ENCODE data around the gene HOXC4. TPM values are rescaled to one million over a fixed set of nuclear protein-coding genes. Genes with fewer than 3 reads are reported as not detected.

Gene HOXC4
- polyA plus RNA-seq, 1 experiment: not detected

DNA sequence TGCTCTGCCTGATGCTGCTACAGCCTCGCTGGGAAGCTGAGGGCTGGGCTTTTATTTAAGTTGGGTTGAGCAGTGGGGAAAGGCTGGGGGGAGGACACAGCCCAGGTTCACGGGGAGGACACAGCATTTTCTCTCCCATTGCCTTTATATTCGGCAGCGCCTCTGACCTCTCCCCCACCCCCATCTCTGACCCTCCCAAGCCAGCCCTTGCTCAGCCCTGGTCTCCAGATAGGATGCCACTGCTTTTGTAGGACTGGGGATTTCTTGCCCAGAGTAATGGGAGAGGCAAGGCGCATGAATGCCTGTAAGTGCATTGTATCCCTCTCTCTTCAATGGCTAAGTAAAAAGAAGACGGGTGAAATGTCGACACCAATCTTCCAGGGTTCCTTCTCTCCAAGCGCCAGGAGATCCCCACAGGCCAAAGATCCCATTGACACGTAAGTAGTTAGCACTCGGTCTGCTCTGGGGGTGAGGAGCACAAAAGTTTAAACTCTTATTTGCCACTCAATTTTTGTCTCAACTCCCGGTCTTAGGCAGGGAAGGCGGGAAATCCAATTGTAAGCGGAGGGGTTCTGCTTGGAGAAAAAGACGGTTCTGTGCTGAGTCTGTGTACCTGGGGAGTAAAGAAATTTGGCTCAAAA is 4.6 kb downstream of the HOXC4 start:
- Histone ChIP-seq H3K9me3 (ENCODE audit: control insufficient read depth, insufficient read depth, low read length) (no peaks in the 10 kb centered on the region), H3K27me3 (ENCODE audit: control insufficient read depth, insufficient read depth, low read length) (peaks cover 61% of the 10 kb centered on the region), H3K27ac (ENCODE audit: low read depth, low read length) (no peak overlapping the region), H3K4me3 (ENCODE audit: low read depth, low read length) (no peak overlapping the region)
- TF ChIP-seq, protein P1, sequence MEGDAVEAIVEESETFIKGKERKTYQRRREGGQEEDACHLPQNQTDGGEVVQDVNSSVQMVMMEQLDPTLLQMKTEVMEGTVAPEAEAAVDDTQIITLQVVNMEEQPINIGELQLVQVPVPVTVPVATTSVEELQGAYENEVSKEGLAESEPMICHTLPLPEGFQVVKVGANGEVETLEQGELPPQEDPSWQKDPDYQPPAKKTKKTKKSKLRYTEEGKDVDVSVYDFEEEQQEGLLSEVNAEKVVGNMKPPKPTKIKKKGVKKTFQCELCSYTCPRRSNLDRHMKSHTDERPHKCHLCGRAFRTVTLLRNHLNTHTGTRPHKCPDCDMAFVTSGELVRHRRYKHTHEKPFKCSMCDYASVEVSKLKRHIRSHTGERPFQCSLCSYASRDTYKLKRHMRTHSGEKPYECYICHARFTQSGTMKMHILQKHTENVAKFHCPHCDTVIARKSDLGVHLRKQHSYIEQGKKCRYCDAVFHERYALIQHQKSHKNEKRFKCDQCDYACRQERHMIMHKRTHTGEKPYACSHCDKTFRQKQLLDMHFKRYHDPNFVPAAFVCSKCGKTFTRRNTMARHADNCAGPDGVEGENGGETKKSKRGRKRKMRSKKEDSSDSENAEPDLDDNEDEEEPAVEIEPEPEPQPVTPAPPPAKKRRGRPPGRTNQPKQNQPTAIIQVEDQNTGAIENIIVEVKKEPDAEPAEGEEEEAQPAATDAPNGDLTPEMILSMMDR (IDR thresholded peaks at IDR 0.05; ENCODE audit: low read depth, low read length): no peak
- POLR2A ChIA-PET: no interaction called here
- DNase-seq (ENCODE audit: low read depth, low spot score): no peak
- CTCF ChIA-PET: interaction anchor here (0.5 kb wide), 1 partner anchor 26 kb away, joined by 3 read pairs; no protein-coding TSS in a partner anchor

DNA sequence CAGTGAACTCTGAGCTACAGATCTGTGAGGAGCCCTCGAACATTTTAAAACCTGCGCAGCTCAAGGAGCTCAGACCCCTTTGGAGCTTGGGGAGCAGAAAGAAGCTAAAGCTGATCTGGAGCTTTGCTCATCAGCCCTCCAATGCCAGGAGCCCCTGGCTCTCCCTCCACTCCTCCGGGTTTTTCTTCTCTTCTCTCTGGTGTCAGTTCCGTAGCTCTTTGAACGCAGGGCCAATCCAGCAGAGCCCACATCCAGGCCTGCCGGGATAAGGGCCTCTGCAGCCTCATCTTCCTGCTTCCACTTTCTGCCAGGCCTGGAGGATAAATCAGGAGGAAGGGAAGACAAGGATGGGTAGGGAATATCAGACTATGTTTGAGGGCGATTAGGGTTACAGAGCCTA is 6.0 kb downstream of the HOXC4 start:
- TF ChIP-seq, protein P1 (IDR thresholded peaks at IDR 0.05; ENCODE audit: low read depth, low read length): no peak
- DNase-seq (ENCODE audit: low read depth, low spot score): no peak
- no peak overlapping the region for H3K27ac ChIP-seq (ENCODE audit: low read depth, low read length)
- no peak overlapping the region for H3K4me3 ChIP-seq (ENCODE audit: low read depth, low read length)
- CTCF ChIA-PET: no interaction called here
- H3K9me3 ChIP-seq (ENCODE audit: control insufficient read depth, insufficient read depth, low read length): no peaks in the 10 kb centered on the region
- peaks cover 48% of the 10 kb centered on the region for H3K27me3 ChIP-seq (ENCODE audit: control insufficient read depth, insufficient read depth, low read length)
- POLR2A ChIA-PET: no interaction called here

DNA sequence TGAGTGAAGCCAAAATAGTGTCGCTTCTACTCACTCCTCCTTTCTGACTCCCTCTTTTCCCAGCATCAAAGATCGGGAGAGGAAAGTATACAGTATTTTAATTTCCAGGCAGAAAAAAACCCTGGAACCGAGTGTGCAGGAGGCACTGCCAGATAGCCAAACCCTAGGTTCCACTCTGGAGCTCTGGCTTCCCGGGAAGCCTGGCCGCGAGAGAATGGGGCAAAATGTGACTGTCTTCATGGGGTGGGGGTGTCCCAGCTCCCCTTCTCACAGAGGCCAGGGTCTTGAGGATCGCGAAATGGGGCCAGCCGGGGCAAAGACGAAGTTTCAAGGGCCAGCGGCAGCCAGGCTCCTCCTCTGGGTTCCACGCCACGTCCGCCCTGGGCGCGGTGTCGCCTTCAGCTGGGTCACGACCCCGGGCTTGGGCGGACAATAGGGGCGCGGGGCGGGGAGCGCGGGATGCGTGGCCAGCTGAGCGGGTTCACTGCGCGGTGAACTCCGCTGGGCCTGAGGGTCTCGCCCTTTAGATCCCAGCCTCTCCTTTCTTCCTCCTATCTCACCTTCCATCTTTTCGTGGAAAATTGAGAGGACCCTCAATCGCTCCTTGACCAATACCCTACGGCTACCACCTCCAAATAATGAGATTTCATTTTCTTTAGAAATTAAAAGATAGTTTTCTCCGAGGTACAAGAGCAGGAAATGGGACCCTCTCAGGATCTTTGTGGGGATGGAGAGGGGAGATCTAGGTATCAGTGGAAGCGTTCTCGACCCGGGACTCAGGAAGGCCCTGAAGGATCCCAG is 6.7 kb downstream of the HOXC4 start:
- no peak for DNase-seq (ENCODE audit: low read depth, low spot score)
- TF ChIP-seq, protein P1 (IDR thresholded peaks at IDR 0.05; ENCODE audit: low read depth, low read length): no peak
- ChIA-PET POLR2A (no interaction called here), CTCF (no interaction called here)
- no peaks in the 10 kb centered on the region for H3K9me3 ChIP-seq (ENCODE audit: control insufficient read depth, insufficient read depth, low read length)
- H3K27ac ChIP-seq (ENCODE audit: low read depth, low read length): no peak overlapping the region
- peaks cover 43% of the 10 kb centered on the region for H3K27me3 ChIP-seq (ENCODE audit: control insufficient read depth, insufficient read depth, low read length)
- no peak overlapping the region for H3K4me3 ChIP-seq (ENCODE audit: low read depth, low read length)

DNA sequence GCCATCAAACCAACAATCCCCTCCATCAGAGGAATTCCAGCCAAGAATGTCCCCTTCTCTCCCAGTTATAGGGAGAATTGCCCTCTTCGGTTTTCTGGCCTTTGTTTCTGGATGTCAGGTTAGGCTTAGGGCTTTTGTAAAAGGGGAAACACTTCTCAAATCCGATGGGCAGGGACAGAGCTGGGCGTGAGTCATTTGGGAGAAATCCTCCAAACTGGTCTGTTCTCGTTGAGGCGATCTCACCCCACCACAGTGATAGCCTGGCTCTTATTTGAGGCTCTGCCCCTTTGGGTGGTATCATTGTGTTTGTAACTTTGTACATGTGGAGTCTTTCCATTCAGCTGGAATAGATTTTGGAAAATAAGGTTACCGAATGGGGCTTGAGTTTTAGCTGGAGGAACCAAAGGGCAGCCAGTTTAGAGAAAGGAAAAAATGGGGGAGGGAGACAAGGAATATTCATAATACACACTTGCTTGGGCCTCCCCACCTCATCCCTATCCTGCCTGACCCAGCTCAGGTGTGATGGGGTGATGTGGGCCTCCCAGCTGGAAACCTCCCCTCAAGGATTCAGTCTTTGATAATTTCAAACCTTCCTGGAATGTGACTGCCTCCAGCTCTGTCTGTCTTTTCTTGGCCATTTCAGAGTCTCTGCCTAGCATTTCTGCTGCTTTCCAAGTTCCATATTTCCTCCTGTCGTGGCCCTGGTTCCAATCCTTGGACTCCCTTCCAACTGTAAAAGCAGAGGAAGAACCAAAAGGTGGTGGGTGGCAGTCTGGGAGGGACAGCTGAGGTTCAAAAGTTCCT is 7.5 kb downstream of the HOXC4 start:
- TF ChIP-seq, protein P1 (IDR thresholded peaks at IDR 0.05; ENCODE audit: low read depth, low read length): no peak
- ChIA-PET CTCF (no interaction called here), POLR2A (no interaction called here)
- DNase-seq (ENCODE audit: low read depth, low spot score): no peak
- peaks cover 36% of the 10 kb centered on the region for H3K27me3 ChIP-seq (ENCODE audit: control insufficient read depth, insufficient read depth, low read length)
- H3K27ac ChIP-seq (ENCODE audit: low read depth, low read length): no peak overlapping the region
- H3K4me3 ChIP-seq (ENCODE audit: low read depth, low read length): no peak overlapping the region
- H3K9me3 ChIP-seq (ENCODE audit: control insufficient read depth, insufficient read depth, low read length): no peaks in the 10 kb centered on the region
